Skeletal muscle tissue (tissue), 4 donors: ENCODE results near the gene AP3S2. TPM values are rescaled to one million over a fixed set of nuclear protein-coding genes. Genes with fewer than 3 reads are reported as not detected.

Experiments
- H3K27ac ChIP-seq: one replicate; pipeline ENCODE4 v1.7.0; 2013; ENCODE audit warnings: mild to moderate bottlenecking, low read depth, low read length, inconsistent platforms
- H3K27me3 ChIP-seq, 3 donors: one replicate each; pipeline ENCODE4 v1.7.0; 2013; ENCODE audit warnings: low read length in 3 of 3; ENCODE audit not compliant: control insufficient read depth in 3 of 3, insufficient read depth in 3 of 3
- H3K36me3 ChIP-seq, 3 donors: one replicate each; pipeline ENCODE4 v1.7.0; 2013; ENCODE audit warnings: low read length in 3 of 3; ENCODE audit not compliant: control insufficient read depth in 3 of 3, insufficient read depth in 3 of 3
- H3K4me1 ChIP-seq, 3 donors: one replicate each; pipeline ENCODE4 v1.7.0; 2013; ENCODE audit warnings: low read length in 3 of 3, mild to moderate bottlenecking in 3 of 3; ENCODE audit not compliant: control insufficient read depth in 3 of 3, insufficient read depth in 3 of 3
- H3K4me3 ChIP-seq, 3 donors: one replicate each; pipeline ENCODE4 v1.7.0; 2013; ENCODE audit warnings: low read length in 3 of 3
- H3K9ac ChIP-seq, 3 donors: one replicate each; pipeline ENCODE4 v1.7.0; 2013; ENCODE audit warnings: low read length in 3 of 3, mild to moderate bottlenecking in 3 of 3, moderate library complexity in 2 of 3, low read depth in 1 of 3
- H3K9me3 ChIP-seq, 3 donors: one replicate each; pipeline ENCODE4 v1.7.0; 2013; ENCODE audit warnings: low read length in 3 of 3; ENCODE audit not compliant: control insufficient read depth in 3 of 3
- total RNA-seq: library from RNA; depleted of rRNA; stranded (reverse); fragments of >200 nt; gene quantifications from one replicate; pipeline ENCODE4 v1.2.3, GENCODE V29; 2014
- donor health status: Osteomylitis.

Gene AP3S2
- total RNA-seq, 1 donor from 2014 or later, result 51.7 TPM

DNA sequence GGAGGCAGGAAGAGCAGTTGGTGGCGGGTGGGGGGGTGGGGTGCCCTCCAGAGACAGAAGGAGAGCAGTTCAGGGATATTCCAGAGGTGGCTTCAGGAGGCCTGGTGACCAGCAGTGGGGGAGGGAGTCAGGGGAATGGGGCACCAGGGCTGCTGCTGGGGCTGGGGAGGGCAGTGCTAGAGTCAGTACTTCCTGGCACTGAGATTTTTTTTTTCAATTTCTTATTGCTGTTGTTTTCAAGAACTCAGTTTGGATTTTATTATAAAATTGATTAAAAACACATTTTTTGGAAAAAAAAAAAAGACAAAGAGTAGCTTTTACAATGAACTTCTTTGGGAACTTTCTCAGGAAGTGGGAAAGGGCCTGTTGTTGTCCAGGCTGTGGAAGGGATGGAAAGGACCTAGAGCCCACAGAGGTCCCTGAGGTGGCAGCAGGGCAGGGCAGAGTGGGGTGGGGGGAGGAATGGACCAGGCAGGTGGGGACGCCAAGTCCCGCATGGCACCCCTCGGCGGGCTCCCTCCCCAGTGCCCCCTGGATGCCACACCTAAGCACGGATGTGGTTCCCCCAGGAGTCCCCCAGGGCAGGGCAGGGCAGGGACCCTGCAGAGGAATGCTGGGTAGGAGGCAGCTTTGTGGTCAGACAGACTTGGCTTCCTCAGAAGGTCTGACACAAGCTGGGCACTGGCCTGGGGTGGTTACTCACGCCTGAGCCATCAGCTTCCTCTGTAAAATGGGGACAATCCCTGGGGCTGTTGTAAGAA lies 70.7 kb downstream of the AP3S2 start:
- H3K27me3 ChIP-seq, result peaks cover 11 to 26% (median 20%) of the 10 kb centered on the region in 3 donors
- H3K9me3 ChIP-seq, result no peaks in the 10 kb centered on the region
- H3K4me3 ChIP-seq, result no peak overlapping the region
- peaks cover 5 to 13% (median 6%) of the 10 kb centered on the region in 3 donors for H3K4me1 ChIP-seq
- no peaks in the 10 kb centered on the region for H3K36me3 ChIP-seq
- H3K27ac ChIP-seq, result no peak overlapping the region
- no peak overlapping the region for H3K9ac ChIP-seq

GRCh38 chr15:89822611-89822950 lies 71.2 kb downstream of the AP3S2 start:
- Histone ChIP-seq H3K4me3 (no peak overlapping the region), H3K27ac (no peak overlapping the region), H3K27me3 (peaks cover 11 to 26% (median 20%) of the 10 kb centered on the region in 3 donors), H3K9me3 (no peaks in the 10 kb centered on the region), H3K36me3 (no peaks in the 10 kb centered on the region), H3K4me1 (peaks cover 0 to 7% (median 1%) of the 10 kb centered on the region in 3 donors), H3K9ac (no peak overlapping the region)

GRCh38 chr15:89822026-89822425 lies 71.8 kb downstream of the AP3S2 start:
- Histone ChIP-seq H3K9me3 (no peaks in the 10 kb centered on the region), H3K4me1 (peaks cover 0 to 5% (median 0%) of the 10 kb centered on the region in 3 donors), H3K27ac (no peak overlapping the region), H3K36me3 (no peaks in the 10 kb centered on the region), H3K27me3 (peaks cover 11 to 26% (median 20%) of the 10 kb centered on the region in 3 donors), H3K4me3 (no peak overlapping the region), H3K9ac (no peak overlapping the region)

GRCh38 chr15:89820666-89821611 lies 72.9 kb downstream of the AP3S2 start:
- H3K4me3 ChIP-seq, result no peak overlapping the region
- peaks cover 16 to 36% (median 25%) of the 10 kb centered on the region in 3 donors for H3K27me3 ChIP-seq
- peaks cover 0 to 3% (median 0%) of the 10 kb centered on the region in 3 donors for H3K4me1 ChIP-seq
- H3K27ac ChIP-seq, result no peak overlapping the region
- no peak overlapping the region for H3K9ac ChIP-seq
- no peaks in the 10 kb centered on the region for H3K36me3 ChIP-seq
- H3K9me3 ChIP-seq, result peaks cover 0 to 1% (median 0%) of the 10 kb centered on the region in 3 donors

DNA sequence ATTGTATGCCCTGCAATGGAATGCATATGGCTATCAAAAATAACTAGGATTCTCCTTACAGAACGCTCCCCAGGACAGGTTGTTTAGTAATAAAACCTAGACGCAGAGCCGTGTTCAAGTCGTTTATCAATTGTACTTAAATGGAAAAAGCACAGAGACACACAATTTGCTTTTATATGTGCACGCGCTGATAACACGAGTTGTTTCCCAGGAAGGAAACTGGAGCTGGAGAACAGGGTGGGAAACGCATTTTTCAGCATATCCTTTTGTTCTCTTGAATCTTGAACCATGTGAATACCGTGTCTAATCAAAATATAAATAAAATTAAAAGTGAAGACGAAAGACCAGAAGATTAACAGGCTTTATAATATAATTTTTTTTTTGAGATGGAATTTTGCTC lies 75.5 kb downstream of the AP3S2 start:
- Histone ChIP-seq H3K4me3 (no peak overlapping the region), H3K9ac (no peak overlapping the region), H3K27ac (no peak overlapping the region), H3K4me1 (peaks cover 0 to 5% (median 0%) of the 10 kb centered on the region in 3 donors), H3K27me3 (peaks cover 27 to 46% (median 28%) of the 10 kb centered on the region in 3 donors), H3K36me3 (no peaks in the 10 kb centered on the region), H3K9me3 (peaks cover 0 to 6% (median 0%) of the 10 kb centered on the region in 3 donors)

DNA sequence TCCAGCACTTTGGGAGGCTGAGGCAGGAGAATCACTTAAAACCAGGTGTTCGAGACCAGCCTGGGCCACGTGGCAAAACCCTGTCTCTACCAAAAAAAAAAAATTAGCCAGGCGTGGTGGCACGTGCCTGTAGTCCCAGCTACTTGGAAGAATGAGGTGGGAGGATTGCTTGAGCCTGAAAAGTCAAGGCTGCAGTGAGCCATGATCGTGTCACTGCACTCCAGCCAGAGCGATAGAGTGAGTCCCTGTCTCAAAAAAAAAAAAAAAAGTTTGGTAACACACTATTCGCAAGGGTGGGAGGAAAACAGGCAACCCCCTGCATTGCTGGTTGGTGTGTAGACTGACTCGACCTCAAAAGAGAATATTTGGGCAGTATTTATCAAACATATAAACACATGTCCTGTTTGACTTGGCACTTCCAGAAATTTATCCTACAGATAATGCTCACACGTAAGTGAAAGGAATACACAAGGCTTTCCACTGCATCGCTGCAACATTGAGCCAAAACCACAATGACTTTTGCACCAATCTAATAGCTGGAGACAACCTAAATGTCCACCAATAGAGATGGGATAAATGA lies 76.0 kb downstream of the AP3S2 start:
- Histone ChIP-seq H3K4me1 (peaks cover 0 to 8% (median 0%) of the 10 kb centered on the region in 3 donors), H3K4me3 (no peak overlapping the region), H3K27ac (no peak overlapping the region), H3K9ac (no peak overlapping the region), H3K36me3 (no peaks in the 10 kb centered on the region), H3K9me3 (peaks cover 0 to 6% (median 0%) of the 10 kb centered on the region in 3 donors), H3K27me3 (peaks cover 26 to 46% (median 31%) of the 10 kb centered on the region in 3 donors)

DNA sequence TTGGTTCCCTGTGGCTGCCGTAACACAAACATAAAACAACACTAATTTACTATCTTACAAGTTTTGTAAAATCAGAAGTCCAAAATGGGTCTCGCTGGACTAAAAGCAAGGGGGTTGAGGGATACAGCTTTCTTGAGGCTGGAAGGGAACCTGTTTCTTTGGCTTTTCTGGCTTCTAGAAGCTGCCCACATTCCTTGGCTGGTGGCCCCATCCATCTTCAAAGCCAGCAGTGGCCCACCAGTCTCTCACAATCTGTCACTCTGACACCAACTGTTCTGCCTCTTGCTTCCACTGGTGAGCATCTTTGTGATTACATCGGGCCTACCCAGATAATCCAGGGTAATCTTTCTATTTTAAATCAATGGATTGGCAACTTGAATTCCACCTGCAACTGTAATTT lies 78.0 kb downstream of the AP3S2 start:
- H3K36me3 ChIP-seq, result no peaks in the 10 kb centered on the region
- peaks cover 16 to 34% (median 21%) of the 10 kb centered on the region in 3 donors for H3K27me3 ChIP-seq
- H3K27ac ChIP-seq, result no peak overlapping the region

GRCh38 chr15:89814112-89814742 lies 79.6 kb downstream of the AP3S2 start:
- H3K27me3 ChIP-seq, result peaks cover 16 to 34% (median 21%) of the 10 kb centered on the region in 3 donors
- peaks cover 0 to 10% (median 0%) of the 10 kb centered on the region in 3 donors for H3K4me1 ChIP-seq
- no peaks in the 10 kb centered on the region for H3K36me3 ChIP-seq
- H3K4me3 ChIP-seq, result peak overlapping the region in 2 of 3 donors; percentile 26 to 35
- H3K9ac ChIP-seq, result peak overlapping the region in 1 of 3 donors; percentile 16
- H3K27ac ChIP-seq, result no peak overlapping the region
- peaks cover 0 to 6% (median 0%) of the 10 kb centered on the region in 3 donors for H3K9me3 ChIP-seq

More for the DNA sequence above, 78.0 kb downstream of the AP3S2 start:
- peaks cover 0 to 6% (median 0%) of the 10 kb centered on the region in 3 donors for H3K9me3 ChIP-seq
- H3K4me3 ChIP-seq, result no peak overlapping the region
- H3K9ac ChIP-seq, result no peak overlapping the region
- H3K4me1 ChIP-seq, result peaks cover 0 to 10% (median 0%) of the 10 kb centered on the region in 3 donors

- Histone ChIP-seq H3K9me3 (peaks cover 0 to 6% (median 0%) of the 10 kb centered on the region in 3 donors), H3K4me3 (peak overlapping the region in 2 of 3 donors; percentile 13 to 26), H3K9ac (no peak overlapping the region)
Measured at GRCh38 chr15:89813381-89814111, 80.2 kb downstream of the AP3S2 start.

More at GRCh38 chr15:89813381-89814111, 80.2 kb downstream of the AP3S2 start:
- Histone ChIP-seq H3K4me1 (peaks cover 0 to 10% (median 0%) of the 10 kb centered on the region in 3 donors), H3K27me3 (peaks cover 16 to 34% (median 21%) of the 10 kb centered on the region in 3 donors), H3K27ac (no peak overlapping the region), H3K36me3 (no peaks in the 10 kb centered on the region)
